ENCODE results near the gene ARHGAP26.

The ARHGAP26 gene

DNA sequence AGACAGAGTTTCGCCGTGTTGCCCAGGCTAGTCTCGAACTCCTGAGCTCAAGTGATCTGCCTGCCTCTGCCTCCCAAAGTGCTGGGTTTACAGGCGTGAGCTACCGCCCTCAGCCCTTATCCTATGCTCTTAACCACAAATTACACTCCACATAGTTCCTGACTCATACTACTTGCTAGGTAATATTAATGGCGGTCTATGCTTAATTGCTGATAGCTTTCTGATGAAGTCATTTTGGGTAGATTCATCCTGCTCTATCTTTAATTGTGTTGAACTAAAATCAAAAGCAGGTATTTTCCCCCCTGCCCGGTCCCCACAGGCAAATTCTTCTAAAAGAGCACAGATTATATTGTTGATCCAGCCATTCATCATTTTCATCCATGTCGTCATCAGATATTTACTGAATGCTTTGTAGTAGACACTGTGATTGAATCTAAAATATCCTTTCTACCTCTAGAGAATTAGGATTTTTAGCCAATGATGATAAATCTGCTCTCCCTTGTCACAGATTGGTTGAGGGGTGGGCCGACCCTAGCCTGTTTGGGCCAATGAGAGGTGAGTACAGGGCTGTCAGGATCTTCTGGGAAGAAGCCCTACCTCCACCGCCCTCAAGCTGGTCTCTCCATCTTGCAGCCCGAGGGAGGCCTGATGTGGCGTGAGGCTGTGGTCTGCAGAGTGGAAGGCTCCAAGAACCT, 488.5 kb downstream of the ARHGAP26 start:
- Histone ChIP-seq H3K79me2 (ENCODE audit: control insufficient read depth, low read length) (no peaks in the 10 kb centered on the region), H4K20me1 (ENCODE audit: control insufficient read depth, insufficient read depth, low read depth, low read length) (no peaks in the 10 kb centered on the region), H3K4me1 (ENCODE audit: control insufficient read depth, low read length) (no peaks in the 10 kb centered on the region), H3K9me2 (replicated peaks; ENCODE audit: control insufficient read depth, low read length) (no peaks in the 10 kb centered on the region), H3K4me3 (ENCODE audit: low read length) (no peak overlapping the region), H3F3A (ENCODE audit: control insufficient read depth, insufficient read depth) (no peaks in the 10 kb centered on the region), H3K4me2 (ENCODE audit: low read length) (no peak overlapping the region), H3K27me3 (ENCODE audit: control insufficient read depth, low read length) (no peaks in the 10 kb centered on the region), H3K36me3 (ENCODE audit: control insufficient read depth, low read length) (no peaks in the 10 kb centered on the region), H3K9me3 (ENCODE audit: control insufficient read depth, insufficient read depth, low read length) (no peaks in the 10 kb centered on the region), H3K27ac (ENCODE audit: low read depth, low read length) (no peak overlapping the region)
- TF ChIP-seq CTCF (IDR thresholded peaks at IDR 0.05; ENCODE audit: low read depth, low read length, poor library complexity, severe bottlenecking) (no peak), EZH2phosphoT487 (IDR thresholded peaks at IDR 0.05; ENCODE audit: borderline replicate concordance, low read length) (no peak)

- no peaks in the 10 kb centered on the region for H4K20me1 ChIP-seq (ENCODE audit: control insufficient read depth, insufficient read depth, low read depth, low read length)
- no peak overlapping the region for H3K27ac ChIP-seq (ENCODE audit: low read depth, low read length)
- no peaks in the 10 kb centered on the region for H3F3A ChIP-seq (ENCODE audit: control insufficient read depth, insufficient read depth)
- H3K36me3 ChIP-seq (ENCODE audit: control insufficient read depth, low read length): no peaks in the 10 kb centered on the region
- TF ChIP-seq CTCF (IDR thresholded peaks at IDR 0.05; ENCODE audit: low read depth, low read length, poor library complexity, severe bottlenecking) (no peak), EZH2phosphoT487 (IDR thresholded peaks at IDR 0.05; ENCODE audit: borderline replicate concordance, low read length) (no peak)
- H3K4me2 ChIP-seq (ENCODE audit: low read length): no peak overlapping the region
- H3K4me1 ChIP-seq (ENCODE audit: control insufficient read depth, low read length): no peaks in the 10 kb centered on the region
- H3K9me2 ChIP-seq (replicated peaks; ENCODE audit: control insufficient read depth, low read length): no peaks in the 10 kb centered on the region
- H3K79me2 ChIP-seq (ENCODE audit: control insufficient read depth, low read length): no peaks in the 10 kb centered on the region
- H3K27me3 ChIP-seq (ENCODE audit: control insufficient read depth, low read length): no peaks in the 10 kb centered on the region
- no peaks in the 10 kb centered on the region for H3K9me3 ChIP-seq (ENCODE audit: control insufficient read depth, insufficient read depth, low read length)
- no peak overlapping the region for H3K4me3 ChIP-seq (ENCODE audit: low read length)
Measured at GRCh38 chr5:143259254-143259605, 489.1 kb downstream of the ARHGAP26 start.

DNA sequence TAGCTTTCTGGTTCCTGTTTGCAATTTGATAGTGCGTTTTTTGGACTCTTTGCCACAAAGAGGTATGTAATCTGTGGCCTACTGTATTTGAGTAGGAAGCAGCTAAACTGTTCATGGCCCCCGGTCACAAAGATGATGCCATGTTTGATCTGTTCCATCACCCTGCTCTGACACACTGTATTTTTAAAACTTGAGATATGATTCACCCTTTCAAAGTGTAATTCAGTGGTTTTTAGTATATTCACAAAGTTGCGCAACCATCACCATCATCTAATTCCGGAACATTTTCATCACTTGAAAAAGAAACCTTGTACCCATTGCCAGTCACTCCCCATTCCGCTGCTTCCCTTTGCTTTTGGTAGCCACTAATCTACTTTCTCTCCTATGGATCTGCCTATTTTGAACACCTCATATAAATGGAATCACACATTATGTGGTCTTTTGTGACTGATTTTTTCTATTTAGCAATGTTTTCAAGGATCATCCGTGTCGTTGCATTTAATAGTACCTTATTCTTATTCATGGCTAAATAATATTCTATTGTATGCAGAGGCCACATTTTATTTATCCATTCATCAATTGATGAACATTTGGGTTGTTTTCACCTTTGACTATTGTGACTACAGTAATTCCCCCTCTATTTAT, 491.7 kb downstream of the ARHGAP26 start:
- no peak for TF ChIP-seq CTCF (IDR thresholded peaks at IDR 0.05; ENCODE audit: low read depth, low read length, poor library complexity, severe bottlenecking)
- TF ChIP-seq EZH2phosphoT487 (IDR thresholded peaks at IDR 0.05; ENCODE audit: borderline replicate concordance, low read length): no peak
- Histone ChIP-seq H3K9me3 (ENCODE audit: control insufficient read depth, insufficient read depth, low read length) (no peaks in the 10 kb centered on the region), H3F3A (ENCODE audit: control insufficient read depth, insufficient read depth) (no peaks in the 10 kb centered on the region), H3K4me3 (ENCODE audit: low read length) (no peak overlapping the region), H3K27ac (ENCODE audit: low read depth, low read length) (no peak overlapping the region), H3K4me2 (ENCODE audit: low read length) (no peak overlapping the region), H3K9me2 (replicated peaks; ENCODE audit: control insufficient read depth, low read length) (no peaks in the 10 kb centered on the region), H4K20me1 (ENCODE audit: control insufficient read depth, insufficient read depth, low read depth, low read length) (no peaks in the 10 kb centered on the region), H3K27me3 (ENCODE audit: control insufficient read depth, low read length) (no peaks in the 10 kb centered on the region), H3K36me3 (ENCODE audit: control insufficient read depth, low read length) (no peaks in the 10 kb centered on the region), H3K4me1 (ENCODE audit: control insufficient read depth, low read length) (no peaks in the 10 kb centered on the region), H3K79me2 (ENCODE audit: control insufficient read depth, low read length) (no peaks in the 10 kb centered on the region)

Data from DOHH2 (cell line).